Measurements from ENCODE around the gene NPTXR. TPM values are rescaled to one million over a fixed set of nuclear protein-coding genes. Genes with fewer than 3 reads are reported as not detected.

NPTXR gene
- polyA plus RNA-seq, 1 experiment = 1.7 TPM

- H3K9me3 ChIP-seq (ENCODE audit: control insufficient read depth, insufficient read depth, low read length) = no peaks in the 10 kb centered on the region
- H3K4me3 ChIP-seq (ENCODE audit: low read depth, low read length) = no peak overlapping the region
- no peak for TF ChIP-seq CTCF (IDR thresholded peaks at IDR 0.05; ENCODE audit: low read depth, low read length)
- H3K27ac ChIP-seq (ENCODE audit: low read depth, low read length) = no peak overlapping the region
- H3K27me3 ChIP-seq (ENCODE audit: control insufficient read depth, insufficient read depth, low read length) = no peaks in the 10 kb centered on the region
- DNase-seq (ENCODE audit: low read depth, low spot score) = no peak
- CTCF ChIA-PET = interaction anchor here (1.1 kb wide), 1 partner anchor 15 kb away, joined by 6 read pairs; no protein-coding TSS in a partner anchor
- POLR2A ChIA-PET = no interaction called here
Measured at GRCh38 chr22:38784035-38784434, 59.8 kb downstream of the NPTXR start.

GRCh38 chr22:38783095-38783615, 60.7 kb downstream of the NPTXR start:
- DNase-seq (ENCODE audit: low read depth, low spot score) = no peak
- Histone ChIP-seq H3K9me3 (ENCODE audit: control insufficient read depth, insufficient read depth, low read length) (no peaks in the 10 kb centered on the region), H3K27me3 (ENCODE audit: control insufficient read depth, insufficient read depth, low read length) (no peaks in the 10 kb centered on the region), H3K27ac (ENCODE audit: low read depth, low read length) (no peak overlapping the region), H3K4me3 (ENCODE audit: low read depth, low read length) (no peak overlapping the region)
- ChIA-PET POLR2A (no interaction called here), CTCF (interaction anchor here (0.7 kb wide), 1 partner anchor 43 kb away, joined by 7 read pairs; no protein-coding TSS in a partner anchor)
- TF ChIP-seq CTCF (IDR thresholded peaks at IDR 0.05; ENCODE audit: low read depth, low read length) = no peak

- Histone ChIP-seq H3K9me3 (ENCODE audit: control insufficient read depth, insufficient read depth, low read length) (no peaks in the 10 kb centered on the region), H3K4me3 (ENCODE audit: low read depth, low read length) (no peak overlapping the region), H3K27ac (ENCODE audit: low read depth, low read length) (no peak overlapping the region), H3K27me3 (ENCODE audit: control insufficient read depth, insufficient read depth, low read length) (no peaks in the 10 kb centered on the region)
- TF ChIP-seq CTCF (IDR thresholded peaks at IDR 0.05; ENCODE audit: low read depth, low read length) = no peak
- CTCF ChIA-PET = interaction anchor here (0.7 kb wide), 1 partner anchor 42 kb away, joined by 7 read pairs; no protein-coding TSS in a partner anchor
- POLR2A ChIA-PET = no interaction called here
- DNase-seq (ENCODE audit: low read depth, low spot score) = no peak
Measured at GRCh38 chr22:38782402-38783094, 61.3 kb downstream of the NPTXR start.

- no peak for TF ChIP-seq CTCF (IDR thresholded peaks at IDR 0.05; ENCODE audit: low read depth, low read length)
- ChIA-PET CTCF (interaction anchor here (1.5 kb wide), 1 partner anchor 12 kb away, joined by 10 read pairs; no protein-coding TSS in a partner anchor), POLR2A (no interaction called here)
- H3K27ac ChIP-seq (ENCODE audit: low read depth, low read length) = no peak overlapping the region
- H3K9me3 ChIP-seq (ENCODE audit: control insufficient read depth, insufficient read depth, low read length) = no peaks in the 10 kb centered on the region
- H3K4me3 ChIP-seq (ENCODE audit: low read depth, low read length) = no peak overlapping the region
- DNase-seq (ENCODE audit: low read depth, low spot score) = no peak
- H3K27me3 ChIP-seq (ENCODE audit: control insufficient read depth, insufficient read depth, low read length) = no peaks in the 10 kb centered on the region
Measured at GRCh38 chr22:38781033-38781432, 62.8 kb downstream of the NPTXR start.

GRCh38 chr22:38777087-38777671, 66.6 kb downstream of the NPTXR start:
- DNase-seq (ENCODE audit: low read depth, low spot score) = no peak
- TF ChIP-seq CTCF (IDR thresholded peaks at IDR 0.05; ENCODE audit: low read depth, low read length) = no peak
- Histone ChIP-seq H3K27ac (ENCODE audit: low read depth, low read length) (no peak overlapping the region), H3K9me3 (ENCODE audit: control insufficient read depth, insufficient read depth, low read length) (no peaks in the 10 kb centered on the region), H3K4me3 (ENCODE audit: low read depth, low read length) (no peak overlapping the region), H3K27me3 (ENCODE audit: control insufficient read depth, insufficient read depth, low read length) (no peaks in the 10 kb centered on the region)
- ChIA-PET POLR2A (no interaction called here), CTCF (interaction anchor here (1.0 kb wide), 1 partner anchor 8 kb away, joined by 4 read pairs; no protein-coding TSS in a partner anchor)
